B cell (primary cell): ENCODE measurements around the gene USP26.

Source experiments
- CTCF ChIP-seq: fragments of 200-600 bp; IDR thresholded peaks from one replicate; pipeline ENCODE4 v1.8.0; 2022; ENCODE audit warnings: antibody characterized with exemption, mild to moderate bottlenecking
- EZH2 ChIP-seq: IDR thresholded peaks from 2 replicates; pipeline ENCODE4 v1.6.1; 2012; ENCODE audit warnings: borderline replicate concordance, low read depth, mild to moderate bottlenecking, moderate library complexity, low read length; ENCODE audit not compliant: insufficient read depth, poor library complexity, severe bottlenecking

GRCh38 chrX:133089411-133089810 is 7.5 kb downstream of the USP26 start:
- TF ChIP-seq EZH2 (no peak), CTCF (no peak)
